HG03521 (cell line): Measurements from ENCODE around the gene RALGAPA2.

Experiments
- ATAC-seq: cut with Tn5 transposase; IDR thresholded peaks from one replicate; pipeline ENCODE4 v1.9.1; 2021; ENCODE audit warnings: mild to moderate bottlenecking, moderate library complexity; ENCODE audit not compliant: unreplicated experiment

Gene RALGAPA2

DNA sequence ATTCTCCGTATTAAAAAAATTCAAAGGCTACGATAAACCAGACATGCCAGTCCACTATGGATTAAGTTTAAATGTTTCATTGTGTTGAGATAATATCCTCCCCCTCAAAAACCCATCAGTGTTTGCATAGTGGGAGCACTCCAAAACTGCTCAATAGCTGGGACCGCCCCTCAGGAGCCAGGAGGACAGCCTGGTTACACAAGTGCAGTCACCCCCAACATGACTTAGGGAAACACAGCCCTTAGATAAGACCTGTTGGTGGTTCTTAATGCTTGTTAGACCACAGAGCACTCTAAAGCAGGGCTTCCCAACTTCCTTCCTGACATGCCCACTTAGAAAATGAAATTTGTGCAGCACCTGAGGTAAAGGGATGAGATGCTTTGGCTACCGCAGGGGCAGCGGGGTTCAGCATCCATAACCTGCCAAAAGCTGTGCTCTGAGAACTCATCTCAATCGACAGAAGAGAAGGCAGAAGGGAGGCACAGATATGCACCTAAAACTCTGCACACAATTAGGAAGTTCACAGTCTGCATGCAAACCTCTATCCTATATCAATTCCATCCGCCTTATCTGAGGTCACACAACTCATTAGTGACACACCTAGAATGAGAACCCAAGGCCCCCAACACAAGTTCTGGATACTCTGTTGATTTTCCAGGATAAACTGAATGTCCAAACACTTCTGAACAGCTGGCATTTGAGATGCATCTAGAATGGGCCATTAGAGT, 74.3 kb downstream of the RALGAPA2 start:
- ATAC-seq: no peak

DNA sequence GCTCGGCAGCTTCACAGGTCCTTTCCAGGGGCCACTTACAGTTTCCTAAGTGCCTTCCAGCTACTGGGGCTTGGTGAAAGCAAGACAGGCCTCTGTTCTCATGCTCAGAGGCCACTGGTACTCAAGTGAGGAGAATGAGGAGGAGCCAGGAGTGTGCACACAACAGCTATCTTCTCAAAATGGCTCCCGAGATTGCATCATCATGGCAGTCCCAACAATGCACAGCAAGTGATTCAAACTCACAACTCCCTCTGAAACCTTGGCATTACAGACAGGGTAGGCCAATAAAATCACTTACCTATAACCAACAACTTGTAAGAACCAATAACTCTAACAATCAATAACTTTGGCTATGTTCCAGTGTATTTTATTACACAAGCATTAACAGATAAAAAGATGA, 77.4 kb downstream of the RALGAPA2 start:
- no peak for ATAC-seq

- ATAC-seq: no peak
Observed at GRCh38 chr20:20632644-20633043, 79.8 kb downstream of the RALGAPA2 start.

- no peak for ATAC-seq
Observed at GRCh38 chr20:20630551-20630950, 81.9 kb downstream of the RALGAPA2 start.

- no peak for ATAC-seq
Observed at GRCh38 chr20:20629556-20630188, 82.8 kb downstream of the RALGAPA2 start.

DNA sequence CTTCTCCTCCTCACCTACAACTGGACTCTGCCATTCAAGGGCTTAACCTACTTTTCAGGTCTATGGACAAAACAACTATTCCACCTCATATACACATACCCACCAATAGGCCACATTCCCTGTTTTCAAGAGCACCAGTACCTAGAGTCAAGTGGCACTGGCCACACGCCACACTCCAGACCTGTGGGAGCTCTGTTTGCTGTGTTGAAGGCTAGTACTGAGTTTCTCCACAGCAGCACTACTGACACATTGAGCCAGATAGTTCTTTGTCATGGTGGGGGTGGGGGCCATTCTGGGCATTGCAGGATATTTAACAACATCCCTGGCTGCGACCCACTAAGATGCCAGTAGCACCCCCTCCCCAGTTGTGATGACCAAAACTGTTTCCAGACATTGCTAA, 84.1 kb downstream of the RALGAPA2 start:
- ATAC-seq: no peak

GRCh38 chr20:20627471-20627870, 85.0 kb downstream of the RALGAPA2 start:
- no peak for ATAC-seq

- no peak for ATAC-seq
Observed at GRCh38 chr20:20624914-20625313, 87.5 kb downstream of the RALGAPA2 start.

GRCh38 chr20:20621195-20621594, 91.2 kb downstream of the RALGAPA2 start:
- ATAC-seq: no peak

DNA sequence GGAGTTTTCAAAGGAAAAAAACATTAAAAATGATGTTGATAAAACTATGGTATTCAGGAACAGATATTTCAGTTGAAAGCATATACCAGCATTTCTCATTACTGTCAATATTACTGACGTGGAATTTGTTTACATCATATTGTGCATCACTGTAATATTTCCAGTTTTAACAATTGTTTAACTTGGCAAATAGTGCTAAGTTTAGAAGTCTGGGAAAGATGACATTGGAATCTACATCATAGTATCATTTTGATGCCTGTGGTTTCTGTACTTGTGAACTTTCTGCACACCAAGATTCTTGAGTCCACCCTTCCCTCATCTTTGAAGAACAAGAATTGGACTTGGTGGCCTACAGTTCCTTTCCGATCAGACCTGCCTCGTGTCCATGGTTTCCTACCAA, 98.1 kb downstream of the RALGAPA2 start:
- ATAC-seq: no peak

GRCh38 chr20:20612251-20612650, 100.2 kb downstream of the RALGAPA2 start:
- ATAC-seq: no peak

DNA sequence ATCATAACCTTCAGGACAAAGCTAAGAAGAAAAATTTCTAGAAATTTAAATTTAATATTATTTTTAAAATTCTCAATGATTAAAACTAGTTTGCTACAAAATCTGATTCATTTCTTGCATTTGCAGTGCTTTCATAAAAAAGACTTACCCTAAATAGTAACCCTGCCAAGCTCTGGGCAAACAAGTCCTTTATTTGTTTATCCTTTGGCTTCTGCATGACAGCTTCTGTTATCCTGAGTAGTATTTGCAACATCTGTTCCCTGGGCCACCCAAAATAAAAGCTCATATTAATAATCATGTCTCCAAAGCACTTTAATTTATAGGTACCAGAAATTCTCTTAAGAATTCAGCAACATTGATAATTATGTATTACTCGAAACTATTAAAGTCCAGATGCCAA, 101.3 kb downstream of the RALGAPA2 start:
- no peak for ATAC-seq

DNA sequence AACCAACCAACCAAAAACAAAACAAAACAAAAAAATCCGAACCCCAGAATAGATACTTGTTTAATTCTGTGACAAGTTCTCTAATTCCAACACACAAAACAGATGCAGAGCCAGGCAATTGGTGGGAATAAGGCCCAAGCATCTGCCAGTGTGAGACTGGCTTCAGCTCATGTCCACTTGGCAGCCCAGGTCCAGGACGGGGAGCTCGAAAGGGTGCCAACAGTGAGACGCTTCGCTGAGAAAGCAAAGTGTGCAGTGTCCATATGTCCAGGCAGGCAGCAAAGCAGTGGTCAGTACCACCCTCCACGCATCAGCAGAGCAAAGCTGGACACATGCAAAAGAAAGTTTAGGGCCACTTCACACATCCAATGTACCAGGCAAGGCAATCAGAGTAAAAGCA, 102.9 kb downstream of the RALGAPA2 start:
- ATAC-seq: no peak

DNA sequence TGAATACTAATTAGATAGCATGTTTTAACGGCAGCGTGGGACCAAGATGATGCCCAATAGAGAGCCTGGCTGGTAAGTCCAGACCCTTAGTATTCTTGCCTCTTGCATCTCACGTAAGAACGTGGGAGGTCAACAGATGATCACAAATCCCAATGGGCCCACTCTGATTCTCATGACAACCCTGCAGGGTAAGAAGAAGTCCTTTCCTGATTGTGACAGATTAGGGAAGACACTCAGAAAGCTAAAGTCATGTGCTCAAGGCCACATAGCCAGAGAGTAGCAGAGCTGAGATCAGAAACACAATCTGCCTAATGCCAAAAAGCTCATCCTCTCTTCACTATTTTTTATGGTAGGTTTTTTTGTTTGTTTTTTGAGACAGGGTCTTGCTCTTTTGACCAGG, 103.8 kb downstream of the RALGAPA2 start:
- ATAC-seq: no peak

GRCh38 chr20:20608041-20608440, 104.4 kb downstream of the RALGAPA2 start:
- no peak for ATAC-seq

- ATAC-seq: no peak
Observed at GRCh38 chr20:20606881-20607280, 105.6 kb downstream of the RALGAPA2 start.

GRCh38 chr20:20606050-20606449, 106.4 kb downstream of the RALGAPA2 start:
- no peak for ATAC-seq

- ATAC-seq: no peak
Observed at GRCh38 chr20:20604907-20605306, 107.5 kb downstream of the RALGAPA2 start.

DNA sequence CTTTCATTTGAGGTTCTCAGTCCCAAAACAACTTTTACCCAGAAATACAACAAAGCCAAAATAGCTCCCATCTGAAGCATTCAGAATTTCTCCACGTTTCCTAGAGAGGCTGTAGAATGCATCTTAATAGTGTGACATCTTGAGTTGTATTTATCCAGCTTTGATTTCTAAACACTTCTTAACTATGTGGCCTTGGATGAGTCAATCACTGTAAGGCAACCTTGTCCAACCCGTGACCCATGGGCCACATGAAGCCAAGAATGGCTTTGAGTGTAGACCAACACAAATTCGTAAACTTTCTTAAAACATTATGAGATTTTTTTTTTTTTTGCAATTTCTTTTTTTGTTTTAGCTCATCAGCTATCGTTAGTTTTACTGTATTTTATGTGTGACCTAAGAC, 108.1 kb downstream of the RALGAPA2 start:
- no peak for ATAC-seq

DNA sequence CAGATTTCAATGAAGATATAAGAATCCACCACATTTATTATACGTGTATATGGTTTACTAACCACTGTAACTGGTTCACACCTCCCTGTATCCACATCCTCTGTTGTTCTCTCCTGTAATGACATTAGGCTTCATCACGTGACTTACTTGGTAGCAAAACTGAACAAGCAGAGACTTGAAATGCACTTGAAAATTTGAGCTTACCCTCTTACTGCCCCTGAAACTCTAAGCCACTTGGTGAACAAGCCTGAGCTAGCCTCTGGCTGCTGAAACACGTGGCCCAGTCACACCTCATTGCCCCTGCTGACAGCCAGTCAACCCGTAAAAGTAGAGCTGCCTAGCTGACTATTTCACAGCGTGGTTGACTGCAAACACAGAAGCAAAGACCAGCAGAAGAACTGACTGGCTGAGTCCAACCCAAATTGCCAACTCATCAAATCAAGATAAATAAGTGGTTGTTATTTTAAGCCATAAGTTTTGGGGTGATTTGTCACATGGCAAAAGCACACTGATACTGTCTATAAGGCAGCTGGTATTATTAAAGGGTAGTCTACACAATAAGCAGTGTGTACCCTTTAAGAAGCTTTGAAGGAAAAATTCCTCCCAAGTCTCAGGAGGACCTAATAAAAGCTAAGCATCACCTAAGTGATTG, 109.0 kb downstream of the RALGAPA2 start:
- peak; percentile 97 for ATAC-seq

DNA sequence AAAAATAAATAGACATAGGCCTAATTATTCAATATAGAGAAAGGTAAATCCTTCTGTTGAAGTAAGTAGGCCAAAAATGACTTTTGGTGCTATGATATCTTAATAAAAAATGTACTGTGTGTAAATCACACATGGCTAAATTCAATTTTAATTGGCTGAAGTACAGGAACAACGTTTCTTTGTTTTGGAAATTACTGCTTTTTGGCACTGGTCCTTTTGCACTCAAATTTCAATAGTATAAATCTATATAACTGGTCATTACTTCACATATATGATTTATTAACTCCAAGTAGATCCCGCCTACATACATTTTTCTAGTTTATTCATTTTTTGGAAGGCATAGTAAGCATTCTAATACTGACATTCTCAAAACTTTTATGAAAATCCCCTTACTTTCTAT, 114.5 kb downstream of the RALGAPA2 start:
- no peak for ATAC-seq

DNA sequence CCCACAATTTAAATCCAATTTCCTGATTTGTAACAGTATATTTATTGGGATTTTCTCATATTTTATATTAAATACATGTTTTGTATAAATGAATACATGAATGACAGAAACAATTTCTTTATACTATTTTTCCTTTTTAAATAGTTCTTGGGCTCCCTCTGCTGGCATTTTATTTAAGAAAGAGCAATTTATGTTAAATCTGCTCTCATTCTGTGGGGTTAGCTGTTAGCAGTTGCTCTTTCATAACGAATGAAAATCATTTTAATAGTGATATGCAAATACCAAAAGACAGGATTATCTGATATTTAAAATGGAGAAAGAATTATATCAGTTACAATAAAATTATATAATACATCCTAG, 118.3 kb downstream of the RALGAPA2 start:
- no peak for ATAC-seq
